Astrocyte (in vitro differentiated cells and primary cell): ENCODE measurements around the gene SGIP1. TPM values are rescaled to one million over a fixed set of nuclear protein-coding genes. Genes with fewer than 3 reads are reported as not detected.
"Not testable (repeated sequence)": the region's sequence is repeated elsewhere in the genome, so short reads cannot be mapped to it uniquely, and the experiment has no call there.

Experiments
- DNase-seq: peaks from one replicate; pipeline ENCODE4 v3.0.0-alpha.2; 2010; ENCODE audit warnings: low read depth
- FAIRE-seq: peaks from 2 replicates; lab custom pipeline; 2011; peaks lifted over from hg19 to GRCh38; lab: Jason Lieb, UNC
- H2AFZ ChIP-seq: 2 replicates; pipeline ENCODE4 v1.6.0; 2012; ENCODE audit warnings: low read depth, low read length, inconsistent platforms
- H3K27ac ChIP-seq: 2 replicates; pipeline ENCODE4 v1.5.1; 2011; ENCODE audit warnings: low read depth, low read length, inconsistent platforms
- H3K27me3 ChIP-seq: 2 replicates; pipeline ENCODE4 v1.6.0; 2011; ENCODE audit warnings: low read length, inconsistent platforms; ENCODE audit not compliant: insufficient read depth
- H3K36me3 ChIP-seq: 2 replicates; pipeline ENCODE4 v1.5.1; 2011; ENCODE audit warnings: low read length, inconsistent platforms; ENCODE audit not compliant: insufficient read depth
- H3K4me1 ChIP-seq: 2 replicates; pipeline ENCODE4 v1.5.1; 2011; ENCODE audit warnings: low read length, inconsistent platforms; ENCODE audit not compliant: insufficient read depth
- H3K4me2 ChIP-seq: 2 replicates; pipeline ENCODE4 v1.6.0; 2012; ENCODE audit warnings: low read length, inconsistent platforms
- H3K4me3 ChIP-seq: 2 replicates; pipeline ENCODE4 v1.5.1; 2011; ENCODE audit warnings: low read depth, mild to moderate bottlenecking, low read length, inconsistent platforms; ENCODE audit not compliant: insufficient read depth
- H3K79me2 ChIP-seq: 2 replicates; pipeline ENCODE4 v1.6.0; 2012; ENCODE audit warnings: mild to moderate bottlenecking, low read length, inconsistent platforms; ENCODE audit not compliant: insufficient read depth
- H3K9ac ChIP-seq: 2 replicates; pipeline ENCODE4 v1.6.0; 2012; ENCODE audit warnings: mild to moderate bottlenecking, low read length, inconsistent platforms
- H3K9me3 ChIP-seq: 2 replicates; pipeline ENCODE4 v1.5.1; 2012; ENCODE audit warnings: low read depth, mild to moderate bottlenecking, low read length, inconsistent platforms; ENCODE audit not compliant: insufficient read depth
- H4K20me1 ChIP-seq: 2 replicates; pipeline ENCODE4 v1.6.0; 2012; ENCODE audit warnings: low read length, inconsistent platforms; ENCODE audit not compliant: insufficient read depth
- H3K27ac Mint-ChIP-seq: one replicate; pipeline ENCODE4 v1.8.0; 2021; ENCODE audit warnings: mild to moderate bottlenecking, mixed read lengths; ENCODE audit not compliant: unreplicated experiment
- H3K27me3 Mint-ChIP-seq: one replicate; pipeline ENCODE4 v1.8.0; 2021; ENCODE audit warnings: low read depth, mixed read lengths; ENCODE audit not compliant: unreplicated experiment
- H3K36me3 Mint-ChIP-seq: one replicate; pipeline ENCODE4 v1.8.0; 2021; ENCODE audit warnings: low read depth, mixed read lengths; ENCODE audit not compliant: unreplicated experiment
- H3K4me1 Mint-ChIP-seq: one replicate; pipeline ENCODE4 v1.8.0; 2021; ENCODE audit warnings: low read depth, mixed read lengths; ENCODE audit not compliant: unreplicated experiment
- H3K4me3 Mint-ChIP-seq: one replicate; pipeline ENCODE4 v1.8.0; 2021; ENCODE audit warnings: mild to moderate bottlenecking, moderate library complexity, mixed read lengths; ENCODE audit not compliant: unreplicated experiment
- H3K9me3 Mint-ChIP-seq: one replicate; pipeline ENCODE4 v1.8.0; 2021; ENCODE audit warnings: mild to moderate bottlenecking, mixed read lengths; ENCODE audit not compliant: unreplicated experiment
- CTCF ChIP-seq: IDR thresholded peaks from 2 replicates; pipeline ENCODE4 v1.5.1; 2011; ENCODE audit warnings: low read depth, mild to moderate bottlenecking, inconsistent platforms, low read length, moderate library complexity; ENCODE audit not compliant: insufficient read depth
- EZH2 ChIP-seq: IDR thresholded peaks from 2 replicates; pipeline ENCODE4 v1.6.1; 2012; ENCODE audit warnings: mild to moderate bottlenecking, low read length, inconsistent platforms; ENCODE audit not compliant: insufficient read depth
- total RNA-seq: library from RNA; stranded (reverse); gene quantifications from 2 replicates; pipeline ENCODE4 v1.2.1, GENCODE V29; 2021

The SGIP1 gene
- total RNA-seq, 1 donor from 2014 or later = 8.8 TPM

GRCh38 chr1:66733348-66734017 is 199.5 kb downstream of the SGIP1 start:
- no peaks in the 10 kb centered on the region for H3K79me2 ChIP-seq
- H3K9me3 Mint-ChIP-seq = peaks cover 2% of the 10 kb centered on the region
- TF ChIP-seq EZH2 (no peak), CTCF (no peak)
- FAIRE-seq (no peak), DNase-seq (peak; percentile 48)
- H3K36me3 Mint-ChIP-seq = no peaks in the 10 kb centered on the region
- no peak overlapping the region for H3K4me3 Mint-ChIP-seq
- H3K27me3 ChIP-seq = no peaks in the 10 kb centered on the region
- no peak overlapping the region for H3K27ac ChIP-seq
- no peak overlapping the region for H3K27ac Mint-ChIP-seq
- no peak overlapping the region for H3K4me2 ChIP-seq
- H3K4me1 Mint-ChIP-seq = peaks cover 9% of the 10 kb centered on the region
- no peaks in the 10 kb centered on the region for H3K27me3 Mint-ChIP-seq
- H3K9me3 ChIP-seq = no peaks in the 10 kb centered on the region
- no peaks in the 10 kb centered on the region for H4K20me1 ChIP-seq
- H3K4me1 ChIP-seq = no peaks in the 10 kb centered on the region
- no peak overlapping the region for H3K9ac ChIP-seq
- H3K4me3 ChIP-seq = no peak overlapping the region
- H2AFZ ChIP-seq = no peak overlapping the region
- no peaks in the 10 kb centered on the region for H3K36me3 ChIP-seq

- not testable (repeated sequence) for H3K36me3 Mint-ChIP-seq, H4K20me1 ChIP-seq, H3K4me2 ChIP-seq, H3K36me3 ChIP-seq, H3K27me3 Mint-ChIP-seq, H3K9me3 ChIP-seq, H3K9ac ChIP-seq, DNase-seq, H3K9me3 Mint-ChIP-seq, H3K27ac Mint-ChIP-seq, FAIRE-seq, H3K4me3 Mint-ChIP-seq, H3K4me1 ChIP-seq, H3K4me3 ChIP-seq, H3K27me3 ChIP-seq, H2AFZ ChIP-seq, H3K27ac ChIP-seq, H3K4me1 Mint-ChIP-seq, H3K79me2 ChIP-seq
These were observed 200.6 kb downstream of the SGIP1 start for GRCh38 chr1:66734531-66734930.

DNA sequence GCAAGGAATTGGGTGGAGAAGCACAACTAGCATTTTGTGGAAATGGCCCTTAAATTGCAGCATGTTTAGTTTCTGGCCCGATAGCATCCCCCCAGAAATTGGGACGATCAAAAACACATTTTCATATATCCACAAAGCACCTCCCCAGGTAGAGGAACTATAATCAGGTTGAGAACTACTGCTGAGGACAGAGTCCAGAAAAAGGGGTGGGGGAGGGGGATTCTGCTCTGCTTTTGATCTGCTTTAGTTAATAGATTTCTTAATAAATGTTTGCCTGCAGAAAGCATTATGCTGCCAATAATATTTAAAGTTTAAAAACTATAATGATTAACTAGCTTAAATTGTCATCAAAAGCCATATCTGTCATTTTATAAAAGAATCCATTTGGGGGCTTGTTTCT is 203.9 kb downstream of the SGIP1 start:
- no peak overlapping the region for H2AFZ ChIP-seq
- no peaks in the 10 kb centered on the region for H3K36me3 ChIP-seq
- H3K4me2 ChIP-seq = no peak overlapping the region
- no peak for DNase-seq
- no peaks in the 10 kb centered on the region for H3K79me2 ChIP-seq
- Mint-ChIP-seq H3K27me3 (no peaks in the 10 kb centered on the region), H3K9me3 (no peaks in the 10 kb centered on the region), H3K4me1 (peaks cover 3% of the 10 kb centered on the region), H3K4me3 (no peak overlapping the region), H3K27ac (no peak overlapping the region), H3K36me3 (no peaks in the 10 kb centered on the region)
- H3K27me3 ChIP-seq = no peaks in the 10 kb centered on the region
- H3K4me3 ChIP-seq = no peak overlapping the region
- no peaks in the 10 kb centered on the region for H4K20me1 ChIP-seq
- no peak overlapping the region for H3K27ac ChIP-seq
- no peak for FAIRE-seq
- H3K4me1 ChIP-seq = no peaks in the 10 kb centered on the region
- no peak overlapping the region for H3K9ac ChIP-seq
- H3K9me3 ChIP-seq = no peaks in the 10 kb centered on the region
- TF ChIP-seq EZH2 (no peak), CTCF (no peak)
